H1 (cell line): Measurements from ENCODE around the gene AIFM3. TPM values are rescaled to one million over a fixed set of nuclear protein-coding genes. Genes with fewer than 3 reads are reported as not detected.

ENCODE experiments used
- CBX5 ChIP-seq: fragments of 300-800, 300-1000 bp; sonication (generic); IDR thresholded peaks from 2 replicates; pipeline ENCODE4 v1.7.1; 2016; ENCODE audit warnings: antibody characterized with exemption, low read length, low read depth
- polyA plus RNA-seq, 7 experiments: library from polyadenylated mRNA; depleted of rRNA in 3 of 7; stranded (reverse) in 5 of 7; unstranded in 2 of 7; fragments of >200 nt in 5 of 7; fragments of 200-250 nt in 2 of 7; gene quantifications; 1 replicate in 5 of 7; 2 replicates in 1 of 7; 4 replicates in 1 of 7; pipeline versions ENCODE4 v1.2.1 to v1.2.3, GENCODE V29; 2011 to 2013; ENCODE audit warnings: missing spikeins in 2 of 7, mixed read lengths in 2 of 7
- total RNA-seq: library from RNA; stranded (reverse); fragmentation: NEBNext Ultra II Directional; extraction: Animal tissue kit (Norgen Biotek cat#: 25700); gene quantifications from 2 replicates; pipeline ENCODE4 v1.2.1, GENCODE V29; 2021
- TF ChIP-seq, protein P1 (sequence below): IDR thresholded peaks from 2 replicates; pipeline ENCODE4 v1.6.1; 2011; ENCODE audit warnings: low read length, improper control_type of control experiment
- TF ChIP-seq, protein P2 (sequence below): IDR thresholded peaks from 2 replicates; pipeline ENCODE4 v1.6.1; 2012; ENCODE audit warnings: inconsistent platforms

Gene AIFM3
- total and polyA plus RNA-seq, 2 of the 8 experiments (the other 6 are each of a cell fraction or from before 2014, with no cell fraction given): 0.86 to 1.4 TPM

DNA sequence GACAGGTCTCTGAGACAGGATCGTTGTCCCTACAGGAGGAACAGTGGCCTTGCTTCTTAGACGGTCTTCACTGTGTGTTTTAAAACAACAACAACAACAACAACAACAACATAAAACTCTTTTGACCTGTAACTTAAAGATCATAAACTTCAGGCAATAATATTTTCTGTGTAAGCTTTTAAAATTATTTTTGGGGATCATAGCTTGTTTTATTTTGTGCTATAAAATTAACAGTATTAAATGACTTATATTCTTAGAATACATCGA, 13.8 kb upstream of the AIFM3 start (continued):
- TF ChIP-seq, protein P1, sequence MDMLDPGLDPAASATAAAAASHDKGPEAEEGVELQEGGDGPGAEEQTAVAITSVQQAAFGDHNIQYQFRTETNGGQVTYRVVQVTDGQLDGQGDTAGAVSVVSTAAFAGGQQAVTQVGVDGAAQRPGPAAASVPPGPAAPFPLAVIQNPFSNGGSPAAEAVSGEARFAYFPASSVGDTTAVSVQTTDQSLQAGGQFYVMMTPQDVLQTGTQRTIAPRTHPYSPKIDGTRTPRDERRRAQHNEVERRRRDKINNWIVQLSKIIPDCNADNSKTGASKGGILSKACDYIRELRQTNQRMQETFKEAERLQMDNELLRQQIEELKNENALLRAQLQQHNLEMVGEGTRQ: no peak
- no peak for TF ChIP-seq CBX5
- TF ChIP-seq, protein P2, sequence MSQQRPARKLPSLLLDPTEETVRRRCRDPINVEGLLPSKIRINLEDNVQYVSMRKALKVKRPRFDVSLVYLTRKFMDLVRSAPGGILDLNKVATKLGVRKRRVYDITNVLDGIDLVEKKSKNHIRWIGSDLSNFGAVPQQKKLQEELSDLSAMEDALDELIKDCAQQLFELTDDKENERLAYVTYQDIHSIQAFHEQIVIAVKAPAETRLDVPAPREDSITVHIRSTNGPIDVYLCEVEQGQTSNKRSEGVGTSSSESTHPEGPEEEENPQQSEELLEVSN: no peak
- TF ChIP-seq, all 59 proteins: peak for 0
